Measurements from ENCODE around the gene GTSF1L.

DNA sequence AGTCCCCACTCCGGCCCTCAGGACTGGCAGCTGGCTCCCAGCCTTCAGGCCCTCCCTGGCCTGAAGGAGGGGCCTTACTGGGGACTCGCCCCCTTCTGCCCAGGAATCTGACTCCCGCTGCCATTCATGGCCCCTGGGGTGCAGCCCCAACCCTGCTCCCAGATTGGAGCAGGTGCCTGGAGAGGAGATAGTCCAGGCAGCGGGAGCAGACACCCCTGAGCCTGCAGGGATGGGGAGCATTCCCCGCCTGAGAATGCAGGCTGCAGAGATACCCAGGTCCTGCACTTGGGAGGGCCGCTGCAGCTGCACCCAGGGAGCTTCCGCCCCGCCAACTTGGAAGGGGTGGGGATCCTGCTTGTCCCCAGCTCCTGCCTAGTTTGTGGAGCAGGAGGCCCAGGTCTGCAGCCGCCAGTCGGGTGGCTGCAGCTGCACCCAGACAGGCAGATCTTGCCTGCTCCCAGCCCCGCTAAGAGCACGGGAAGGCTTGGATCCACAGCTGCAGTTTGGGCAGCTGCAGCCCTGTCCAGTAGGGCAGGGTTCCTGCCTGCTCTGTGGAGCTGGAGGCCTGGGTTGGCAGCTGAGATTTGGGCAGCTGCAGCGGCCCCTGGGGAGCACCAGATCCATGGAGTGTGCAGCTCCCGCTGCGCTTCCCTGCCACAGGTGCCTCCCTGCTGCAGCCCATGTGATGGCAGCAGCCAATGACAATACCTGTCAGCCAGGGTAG, 5.2 kb downstream of the GTSF1L start:
- TF ChIP-seq CTCF (conservative IDR thresholded peaks at IDR 0.05; ENCODE audit: low read depth, low read length) (no peak), EZH2 (IDR thresholded peaks at IDR 0.05; ENCODE audit: borderline replicate concordance, low read depth, low read length, poor library complexity, severe bottlenecking) (no peak)
